Cortex of kidney (tissue), 1 donor: Measurements from ENCODE around the gene TES.

Source experiments
- DNase-seq: peaks from one replicate; lab custom pipeline; 2025; lab: John Stamatoyannopoulos, UW

TES gene

DNA sequence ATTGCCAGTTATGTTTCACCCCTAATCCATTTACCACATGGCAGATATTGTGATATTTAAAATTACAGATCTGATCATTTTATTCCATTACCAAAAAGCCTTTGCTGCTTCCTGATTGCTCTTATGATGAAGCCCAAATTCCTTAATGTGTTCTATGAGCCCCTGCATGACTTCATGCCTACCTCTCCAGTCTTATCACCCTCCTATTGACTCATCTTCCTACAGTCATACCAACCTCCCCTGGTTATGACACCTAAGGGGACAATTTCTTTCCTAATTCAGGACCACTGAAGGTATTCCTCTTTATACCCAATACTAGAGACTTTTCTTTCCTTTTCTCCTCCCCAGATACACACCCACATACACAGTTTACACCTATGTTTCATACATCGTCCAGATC is 36.0 kb downstream of the TES start:
- no peak for DNase-seq

DNA sequence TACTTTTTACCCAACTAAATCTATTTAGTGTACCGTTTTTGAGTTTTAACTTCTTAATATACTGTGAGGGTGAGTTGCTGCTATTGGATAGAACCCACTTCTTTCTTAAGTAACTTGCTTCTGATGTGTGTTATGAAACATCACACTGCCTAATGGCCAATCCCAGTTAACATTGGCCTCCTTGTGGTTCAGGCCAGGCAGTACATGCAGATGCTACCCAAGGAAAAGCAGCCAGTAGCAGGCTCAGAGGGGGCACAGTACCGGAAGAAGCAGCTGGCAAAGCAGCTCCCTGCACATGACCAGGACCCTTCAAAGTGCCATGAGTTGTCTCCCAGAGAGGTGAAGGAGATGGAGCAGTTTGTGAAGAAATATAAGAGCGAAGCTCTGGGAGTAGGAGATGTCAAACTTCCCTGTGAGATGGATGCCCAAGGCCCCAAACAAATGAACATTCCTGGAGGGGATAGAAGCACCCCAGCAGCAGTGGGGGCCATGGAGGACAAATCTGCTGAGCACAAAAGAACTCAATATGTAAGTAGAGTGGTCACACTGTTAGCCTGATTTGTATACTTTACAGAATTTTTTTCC is 39.7 kb downstream of the TES start:
- DNase-seq = no peak

DNA sequence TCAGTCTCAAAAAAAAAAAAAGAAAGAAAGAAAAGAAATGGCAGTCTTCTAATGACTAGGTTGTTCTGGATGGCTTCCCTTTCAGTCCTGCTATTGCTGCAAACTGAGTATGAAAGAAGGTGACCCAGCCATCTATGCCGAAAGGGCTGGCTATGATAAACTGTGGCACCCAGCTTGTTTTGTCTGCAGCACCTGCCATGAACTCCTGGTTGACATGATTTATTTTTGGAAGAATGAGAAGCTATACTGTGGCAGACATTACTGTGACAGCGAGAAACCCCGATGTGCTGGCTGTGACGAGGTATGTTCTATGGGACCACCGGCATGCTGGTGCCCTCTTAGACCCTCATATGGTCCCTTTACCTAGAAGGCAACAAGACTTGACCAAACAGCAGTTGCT is 41.3 kb downstream of the TES start:
- DNase-seq = no peak

DNA sequence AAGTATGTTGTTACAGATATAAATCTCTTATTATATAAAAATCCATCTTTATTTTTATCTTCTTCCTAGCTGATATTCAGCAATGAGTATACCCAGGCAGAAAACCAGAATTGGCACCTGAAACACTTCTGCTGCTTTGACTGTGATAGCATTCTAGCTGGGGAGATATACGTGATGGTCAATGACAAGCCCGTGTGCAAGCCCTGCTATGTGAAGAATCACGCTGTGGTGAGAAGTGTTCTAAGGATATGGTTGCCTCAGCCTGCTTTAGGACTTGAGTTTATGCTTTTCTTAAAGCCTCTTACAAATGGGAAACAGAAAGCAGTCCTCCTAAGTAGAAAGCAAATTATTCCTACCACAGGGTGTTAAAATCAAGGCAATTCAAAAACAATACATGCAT is 41.9 kb downstream of the TES start:
- DNase-seq = no peak

DNA sequence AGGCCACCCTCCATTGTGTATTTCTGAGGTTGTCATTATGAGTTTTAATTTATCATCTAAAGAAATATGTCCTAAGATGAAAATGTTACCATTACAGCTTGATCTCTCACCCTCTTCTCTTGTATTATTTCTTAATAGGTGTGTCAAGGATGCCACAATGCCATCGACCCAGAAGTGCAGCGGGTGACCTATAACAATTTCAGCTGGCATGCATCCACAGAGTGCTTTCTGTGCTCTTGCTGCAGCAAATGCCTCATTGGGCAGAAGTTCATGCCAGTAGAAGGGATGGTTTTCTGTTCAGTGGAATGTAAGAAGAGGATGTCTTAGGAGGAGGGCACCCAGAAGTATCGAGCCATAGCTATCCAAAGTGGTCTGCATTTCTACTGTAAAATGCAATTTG is 46.8 kb downstream of the TES start:
- no peak for DNase-seq

DNA sequence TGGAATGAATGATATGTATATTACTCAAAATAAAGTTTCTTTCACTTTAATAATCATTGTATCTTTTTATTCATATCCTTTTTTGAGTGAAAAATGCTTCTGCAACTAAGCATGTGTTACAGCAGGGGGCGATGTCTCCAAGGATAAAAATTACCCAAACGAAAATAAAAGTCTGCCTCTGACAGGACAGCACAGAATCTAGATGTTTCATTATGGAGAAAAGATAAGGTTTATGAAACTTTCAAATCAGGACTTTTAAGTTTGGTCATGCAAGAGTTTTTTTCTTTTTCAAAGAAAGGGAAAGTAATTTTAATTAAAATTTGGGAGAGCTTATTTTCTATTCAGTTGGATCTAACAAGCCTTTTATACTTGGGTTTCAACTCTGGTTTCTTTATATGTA is 48.4 kb downstream of the TES start:
- DNase-seq = no peak

DNA sequence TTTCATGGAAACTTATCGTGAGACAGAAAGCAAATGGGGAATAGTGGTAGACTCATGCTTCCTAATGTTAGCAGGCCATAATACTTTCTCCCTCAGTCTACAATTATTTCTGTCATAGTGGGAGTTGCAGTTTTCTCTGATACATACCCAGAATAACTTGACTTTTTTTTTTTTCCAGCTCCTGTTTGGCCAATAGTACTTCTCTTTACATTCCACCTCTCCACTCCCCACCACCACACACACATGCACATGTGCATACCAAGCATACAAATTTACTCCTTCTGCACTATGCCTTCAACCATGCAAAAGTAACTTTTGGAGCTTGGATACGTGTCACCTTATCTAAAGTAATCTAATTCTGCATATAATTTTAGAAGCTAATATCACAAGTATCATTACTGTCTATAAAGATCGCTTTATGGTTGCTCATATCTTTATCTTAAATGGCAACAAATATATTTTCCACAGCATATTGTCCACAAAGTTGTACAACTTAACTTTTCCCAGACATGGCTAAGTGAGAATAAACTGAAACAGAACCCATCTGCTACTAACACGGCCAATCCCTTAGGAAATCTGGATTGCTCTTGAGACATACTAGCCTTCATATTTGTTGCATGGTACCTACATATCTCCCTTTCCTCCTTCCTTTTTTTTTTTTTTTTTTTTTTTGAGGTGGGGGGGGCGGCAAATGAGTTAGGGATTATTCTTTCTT is 49.0 kb downstream of the TES start:
- no peak for DNase-seq

DNA sequence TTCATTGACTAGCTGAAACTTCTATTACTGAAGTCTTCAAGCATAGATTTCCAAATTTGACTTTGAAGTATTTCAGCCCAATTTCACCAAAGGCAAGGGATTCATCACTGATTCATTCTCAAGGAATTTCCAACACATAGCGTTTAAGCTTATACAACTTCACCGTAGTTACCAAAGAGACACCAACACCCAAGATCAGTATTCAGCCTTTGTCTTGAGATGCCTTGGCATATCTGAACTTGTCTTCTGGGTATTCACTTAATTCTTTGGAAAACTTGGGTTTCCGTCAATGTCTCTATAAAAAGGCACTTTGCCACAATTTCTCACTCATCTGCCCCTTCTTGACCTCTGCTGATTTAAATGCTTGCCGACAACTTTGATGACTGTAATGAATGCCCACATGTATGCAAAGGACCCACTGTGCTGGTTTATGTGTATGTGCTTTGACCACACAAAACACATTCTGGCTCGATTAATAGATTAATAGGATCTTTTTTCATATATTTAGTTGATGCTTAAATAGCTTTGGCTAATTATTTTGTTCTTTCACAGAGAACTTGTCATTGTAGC is 49.6 kb downstream of the TES start:
- DNase-seq = no peak

DNA sequence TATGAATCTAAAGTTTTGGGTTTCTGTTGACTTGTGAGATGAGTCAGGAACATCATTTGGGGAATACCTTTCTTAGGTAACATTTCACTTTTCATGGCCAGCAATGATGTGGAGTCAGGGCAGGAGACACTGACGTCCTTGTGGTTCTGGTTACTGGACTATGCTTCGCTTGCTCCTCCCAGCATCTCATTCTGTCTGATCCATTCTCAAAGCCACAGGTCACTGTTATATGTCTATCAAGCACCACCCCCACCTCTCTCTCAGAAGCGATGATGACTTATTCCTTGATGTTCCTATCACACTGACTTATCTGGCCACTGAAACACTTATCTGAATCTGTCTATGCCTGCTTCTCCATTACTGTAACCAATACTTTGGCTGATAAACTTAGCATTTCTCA is 51.6 kb downstream of the TES start:
- DNase-seq = no peak

DNA sequence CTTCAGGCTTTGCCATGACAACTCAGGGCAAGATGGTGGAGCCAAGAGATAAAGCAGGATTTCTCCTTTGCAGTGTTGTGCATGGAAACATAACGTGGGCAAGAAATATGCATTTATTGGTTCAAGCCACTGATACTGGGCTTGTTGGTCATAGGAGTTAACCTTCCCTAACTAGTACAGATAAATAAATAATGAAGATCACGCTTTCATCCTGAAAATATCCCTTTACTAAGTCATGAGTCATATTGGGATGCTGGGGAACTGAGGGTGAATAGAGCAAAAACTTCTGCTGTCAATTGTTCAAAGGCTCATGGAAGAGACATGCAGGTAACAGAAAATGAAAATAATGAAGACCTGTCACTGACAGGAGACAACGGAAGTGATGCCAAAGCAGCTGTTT is 55.5 kb downstream of the TES start:
- no peak for DNase-seq

DNA sequence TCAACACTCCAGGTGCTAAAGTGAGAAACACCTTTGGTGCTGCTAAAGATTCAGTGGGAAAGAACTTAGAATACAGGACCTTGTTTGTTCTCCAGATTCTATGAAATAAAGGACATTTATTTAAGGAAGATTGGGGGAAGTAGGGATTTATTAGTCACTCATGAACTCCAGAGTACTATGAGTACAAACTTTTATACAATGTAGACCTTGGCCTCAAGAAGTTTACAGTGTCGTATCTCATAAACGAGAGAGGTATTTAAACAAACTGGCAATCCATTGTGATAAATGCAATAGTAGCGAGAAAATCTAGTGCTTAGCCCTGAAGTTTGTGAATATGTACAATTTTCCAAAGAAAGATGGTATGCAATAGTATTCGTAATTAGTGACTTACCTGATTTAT is 59.1 kb downstream of the TES start:
- no peak for DNase-seq

DNA sequence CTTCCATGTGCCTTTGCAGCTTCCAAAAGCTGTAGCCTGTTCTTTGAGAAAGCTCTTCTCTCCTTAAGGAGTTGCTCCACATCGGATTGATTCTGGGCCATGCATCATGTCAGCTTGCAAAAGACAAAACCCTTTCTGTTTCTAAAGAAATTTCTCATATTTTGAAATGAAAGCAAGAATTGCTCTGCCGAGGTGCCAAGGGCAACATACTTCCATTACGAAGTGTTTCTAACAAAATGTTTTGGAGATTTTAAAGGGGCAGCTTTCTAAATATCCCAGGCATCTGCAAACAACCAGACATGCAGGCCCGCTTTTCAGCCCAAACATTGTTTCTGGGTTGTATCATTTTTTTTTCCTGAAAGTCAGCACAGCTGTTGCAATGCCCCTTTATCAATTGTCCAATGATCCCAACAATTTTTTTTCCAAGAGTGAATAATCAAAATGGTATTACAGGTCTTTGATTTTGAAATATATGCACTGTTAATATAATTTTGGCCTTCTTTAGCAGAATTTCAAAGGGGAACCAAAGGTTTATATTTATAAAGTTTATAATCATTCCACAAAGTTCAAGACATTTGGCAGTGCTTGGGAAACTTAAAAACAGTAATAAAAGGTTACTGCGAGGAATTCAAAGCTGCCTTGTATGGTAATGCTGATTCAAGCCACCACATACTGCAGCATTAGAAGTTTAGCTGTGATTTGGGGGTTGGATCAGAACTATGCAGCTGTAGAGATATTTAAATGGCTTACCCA is 61.0 kb downstream of the TES start:
- no peak for DNase-seq

DNA sequence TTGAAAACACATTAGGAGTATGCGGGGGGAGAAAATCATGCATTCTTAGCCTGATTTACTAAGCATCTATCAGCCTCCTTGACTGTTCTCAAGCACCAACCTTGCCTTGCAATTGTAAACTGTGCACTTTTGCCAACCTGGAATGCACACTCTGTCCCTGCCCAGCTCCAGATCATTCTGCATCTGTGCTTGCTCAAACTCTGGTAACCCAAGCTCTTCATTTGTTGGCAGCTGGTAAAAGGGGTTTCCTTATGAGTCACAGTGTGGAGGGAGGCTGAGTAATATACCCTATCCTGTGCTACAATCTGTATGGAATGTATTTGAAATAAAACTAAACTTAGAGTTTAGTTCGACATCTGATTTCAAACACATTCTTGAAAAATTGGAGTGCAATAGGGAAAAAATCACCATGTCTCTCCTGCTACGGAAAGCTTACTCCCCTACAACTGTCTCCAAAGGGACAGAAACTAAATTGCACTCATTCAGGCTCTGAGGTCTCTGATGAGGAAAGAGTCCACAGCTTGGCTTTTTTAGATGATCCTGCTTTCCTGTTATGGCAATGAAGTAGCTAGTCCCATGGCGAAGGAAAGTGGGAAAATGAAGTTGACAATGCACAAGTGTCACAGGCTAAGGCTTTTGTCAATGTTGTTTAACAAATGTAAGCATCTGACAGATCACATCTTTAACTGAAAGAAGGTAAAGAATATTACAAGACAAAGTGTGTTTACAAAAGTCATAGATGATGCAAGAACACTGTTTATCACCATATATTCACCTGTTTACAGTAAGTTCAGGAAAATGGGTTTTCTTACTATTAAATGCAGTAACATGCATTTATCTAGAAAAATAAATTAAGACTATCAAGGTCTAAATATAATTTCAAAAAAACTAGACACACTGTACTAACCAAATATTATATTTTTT is 61.9 kb downstream of the TES start:
- no peak for DNase-seq

DNA sequence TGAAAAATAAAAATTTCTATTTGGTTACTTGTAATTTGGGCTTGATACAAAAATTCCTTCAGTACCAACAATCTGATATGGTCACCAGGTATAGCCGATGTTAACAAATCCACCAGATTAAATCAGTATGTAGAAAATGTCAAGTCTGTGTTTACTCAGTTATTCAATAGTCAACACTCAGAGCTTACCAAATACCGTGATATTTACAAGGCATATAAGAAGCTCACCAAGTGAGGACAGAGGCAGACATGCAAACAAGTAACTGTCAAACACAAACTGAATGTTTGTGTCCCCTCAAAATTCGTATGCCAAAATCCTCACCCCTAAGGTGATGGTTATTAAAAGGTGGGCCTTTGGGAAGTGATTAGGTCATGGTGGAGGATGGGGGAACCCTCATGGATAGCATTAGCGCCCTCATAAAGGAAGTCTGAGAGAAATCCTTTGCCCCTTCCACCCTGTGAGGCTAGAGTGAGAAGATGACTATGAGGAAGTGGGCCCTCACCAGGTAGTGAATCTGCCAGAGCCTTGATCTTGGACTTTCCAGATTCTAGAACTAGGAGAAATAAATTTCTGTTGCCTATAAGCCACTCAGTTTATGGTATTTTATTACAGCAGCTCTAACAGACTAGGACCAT is 63.1 kb downstream of the TES start:
- DNase-seq = no peak

DNA sequence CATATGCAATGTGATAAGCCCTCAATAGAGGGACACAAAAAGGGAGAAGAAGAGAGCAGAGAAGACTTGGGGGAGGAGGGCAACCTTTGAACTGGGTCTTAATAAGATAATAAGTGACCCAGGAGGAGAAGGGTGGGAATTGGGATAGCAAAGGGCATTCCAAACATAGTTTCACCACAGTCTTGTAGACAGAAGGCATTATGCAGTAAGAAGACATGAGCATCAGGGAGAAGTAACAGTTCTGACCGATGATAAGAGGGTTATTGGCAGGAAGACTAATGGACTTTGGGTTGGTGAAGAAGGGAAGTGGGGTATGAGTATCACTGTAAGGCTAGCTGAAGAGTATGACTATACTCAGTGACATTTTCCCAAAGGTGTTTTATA is 63.6 kb downstream of the TES start:
- no peak for DNase-seq

DNA sequence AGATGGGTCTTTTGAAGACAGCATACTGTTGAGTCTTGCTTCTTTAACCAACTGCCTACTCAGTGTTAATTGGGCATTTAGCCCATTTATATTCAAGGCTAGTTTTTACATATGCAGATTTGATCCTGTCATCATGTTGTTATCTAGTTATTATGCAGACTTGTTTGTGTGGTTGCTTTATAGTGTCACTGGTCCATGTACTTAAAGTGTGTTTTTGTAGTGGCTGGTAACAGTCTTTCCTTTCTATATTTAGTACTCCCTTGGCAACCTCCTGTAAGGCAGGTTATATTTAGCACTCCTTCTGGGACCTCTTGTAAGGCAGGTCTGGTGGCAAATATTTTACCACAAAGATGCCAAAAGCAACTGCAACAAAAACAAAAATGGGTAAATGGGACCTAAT is 66.7 kb downstream of the TES start:
- no peak for DNase-seq

DNA sequence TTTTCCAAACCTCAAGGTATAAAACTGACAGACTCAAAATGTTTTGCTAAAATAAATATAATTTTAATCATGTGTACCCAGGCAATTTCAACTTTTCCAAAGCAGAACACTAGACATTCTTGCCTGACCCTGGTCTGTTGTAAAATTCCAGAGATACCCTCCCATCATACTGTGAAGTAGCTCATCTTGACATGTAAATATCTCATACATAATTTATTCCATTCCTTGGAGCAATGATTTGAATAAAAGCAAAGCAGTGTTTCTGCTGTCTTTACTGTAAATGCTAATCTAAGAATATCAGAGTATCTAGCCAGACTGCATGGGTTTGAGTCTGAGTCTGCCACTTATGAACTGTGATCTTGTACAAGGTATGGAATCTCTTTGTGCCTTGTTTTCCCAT is 68.9 kb downstream of the TES start:
- DNase-seq = no peak

DNA sequence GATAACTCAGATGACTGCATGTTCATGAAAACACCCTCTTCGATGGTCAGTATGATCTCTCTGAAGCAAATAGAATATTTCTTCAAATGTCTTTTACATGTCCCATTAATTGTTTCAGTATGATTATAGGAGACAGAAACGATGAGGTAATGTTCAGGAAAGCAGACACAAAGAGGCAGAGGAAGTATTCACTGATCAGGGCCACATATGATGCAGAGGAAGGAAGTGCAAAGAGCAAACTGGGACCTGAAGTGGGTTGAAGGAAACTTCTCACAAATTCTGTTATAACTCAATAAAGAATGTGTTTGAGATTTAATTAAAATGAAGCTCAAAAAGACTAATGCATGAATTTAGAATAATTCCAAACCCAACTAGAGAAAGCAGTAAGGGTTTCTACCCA is 70.5 kb downstream of the TES start:
- DNase-seq = no peak

DNA sequence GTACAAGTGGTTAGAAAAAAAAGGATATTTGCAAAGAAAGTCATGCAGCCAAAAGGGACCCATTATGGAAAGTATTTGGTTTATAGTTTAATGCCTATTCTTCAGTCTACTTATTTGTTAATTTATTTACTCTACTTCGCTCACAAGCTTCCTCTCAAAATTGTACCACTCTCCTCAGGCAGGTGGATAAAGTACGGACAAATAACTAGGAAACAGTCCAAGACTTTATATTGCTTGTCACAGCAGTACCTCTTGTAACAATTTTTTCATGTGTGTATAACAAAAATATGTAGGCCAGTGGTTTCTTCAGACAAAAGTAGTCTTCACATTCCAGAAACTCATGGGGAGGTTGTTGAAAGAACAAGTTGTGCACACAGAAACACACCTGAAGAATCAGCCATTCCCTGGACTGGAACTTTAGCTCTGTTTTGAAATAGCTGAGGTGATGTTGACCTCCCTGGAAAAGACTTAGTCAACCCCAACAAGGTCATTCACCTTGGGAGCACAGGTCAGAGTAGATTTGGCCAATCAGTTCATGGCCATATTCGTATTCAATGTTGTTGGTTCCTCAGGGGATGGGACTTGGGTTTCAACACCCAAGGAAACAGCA is 73.4 kb downstream of the TES start:
- DNase-seq = no peak

DNA sequence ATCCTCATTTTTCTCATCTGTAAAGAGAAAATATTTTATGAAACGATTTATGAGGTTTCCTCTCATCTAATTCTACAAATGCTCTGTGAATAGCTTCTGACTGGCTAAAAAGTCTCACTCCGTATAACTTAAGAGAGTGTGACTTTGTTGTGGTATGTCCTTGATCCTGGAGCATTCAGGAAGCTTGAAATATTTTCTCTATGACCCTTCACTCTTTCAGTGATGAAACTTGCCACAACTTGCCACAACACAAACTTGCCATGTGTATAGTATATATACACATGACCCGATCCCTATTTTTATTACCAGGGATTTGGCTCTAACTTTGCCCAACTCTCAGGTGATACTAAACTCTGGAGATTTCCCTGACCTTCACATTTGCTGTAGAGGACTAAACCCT is 74.1 kb downstream of the TES start:
- DNase-seq = no peak

DNA sequence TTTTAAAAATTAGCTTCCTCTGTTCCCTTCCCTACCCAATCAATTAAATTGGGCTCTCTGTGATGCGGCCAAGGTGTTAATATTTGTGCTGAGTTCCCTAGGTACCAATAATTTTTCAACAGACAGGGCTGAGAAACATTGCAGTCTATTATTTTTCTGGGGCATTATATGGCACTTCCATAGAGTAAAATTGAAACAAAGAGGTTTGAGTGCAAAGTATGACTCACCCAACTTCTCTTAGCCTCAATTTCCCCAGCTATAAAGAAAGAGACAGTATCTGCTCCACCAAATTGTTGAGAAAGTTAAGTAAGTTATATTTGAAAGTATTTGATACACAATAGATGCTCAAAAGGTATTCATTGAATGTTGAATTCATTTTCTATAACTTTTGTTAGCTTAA is 74.9 kb downstream of the TES start:
- no peak for DNase-seq
